Hippocampal formation (tissue), 2 donors: Measurements from ENCODE around the gene CCL22.
A peak's percentile ranks its signal among the peaks of the same experiment; 100 is the strongest.
"Not testable (repeated sequence)": the region's sequence is repeated elsewhere in the genome, so short reads cannot be mapped to it uniquely, and the experiment has no call there.

Experiments used
- DNase-seq, 2 donors: peaks; one replicate each; lab custom pipeline; 2025; lab: John Stamatoyannopoulos, UW

Gene CCL22

GRCh38 chr16:57347858-57348257 is 10.7 kb upstream of the CCL22 start:
- DNase-seq = no peak

- DNase-seq = no peak
Observed at GRCh38 chr16:57348327-57348726, 10.3 kb upstream of the CCL22 start.

DNA sequence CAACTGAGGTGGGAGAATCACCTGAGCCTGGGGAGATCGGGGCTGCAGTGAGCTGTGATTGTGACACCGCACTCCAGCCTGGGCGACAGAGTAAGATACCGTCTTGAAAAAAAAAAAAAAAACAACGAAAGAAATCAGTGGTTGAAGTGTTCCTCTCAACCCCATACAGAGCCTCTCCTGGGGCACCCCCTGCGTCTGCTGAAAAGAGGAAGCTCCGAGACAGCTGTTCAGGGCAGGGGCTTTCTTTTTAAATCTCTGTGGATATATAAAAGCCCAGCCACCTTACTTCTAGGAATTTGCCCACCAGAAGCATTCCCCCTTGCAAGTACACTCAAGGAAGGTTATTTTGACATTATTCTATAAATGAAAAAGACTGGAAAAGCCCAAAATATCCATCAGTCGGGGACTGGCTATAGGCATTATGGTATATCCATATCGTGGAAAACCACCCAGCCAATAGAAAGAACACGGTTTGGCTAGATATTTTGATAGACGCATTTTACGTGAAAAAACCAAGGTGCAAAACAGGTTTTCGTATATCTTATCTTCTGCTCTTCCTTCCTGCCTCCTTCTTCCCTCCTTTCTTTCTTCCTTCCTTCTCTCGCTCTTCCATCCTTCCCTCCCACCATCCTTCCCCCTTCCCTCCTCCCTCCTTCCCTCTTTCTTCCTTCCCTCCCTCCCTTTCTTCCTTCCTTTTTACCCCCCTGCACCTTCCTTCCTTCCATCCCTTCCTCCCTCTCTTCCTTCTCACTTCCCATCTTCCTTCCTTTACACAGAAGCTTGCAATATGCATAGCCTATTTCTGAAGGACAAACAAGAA is 9.2 kb upstream of the CCL22 start:
- no peak for DNase-seq

DNA sequence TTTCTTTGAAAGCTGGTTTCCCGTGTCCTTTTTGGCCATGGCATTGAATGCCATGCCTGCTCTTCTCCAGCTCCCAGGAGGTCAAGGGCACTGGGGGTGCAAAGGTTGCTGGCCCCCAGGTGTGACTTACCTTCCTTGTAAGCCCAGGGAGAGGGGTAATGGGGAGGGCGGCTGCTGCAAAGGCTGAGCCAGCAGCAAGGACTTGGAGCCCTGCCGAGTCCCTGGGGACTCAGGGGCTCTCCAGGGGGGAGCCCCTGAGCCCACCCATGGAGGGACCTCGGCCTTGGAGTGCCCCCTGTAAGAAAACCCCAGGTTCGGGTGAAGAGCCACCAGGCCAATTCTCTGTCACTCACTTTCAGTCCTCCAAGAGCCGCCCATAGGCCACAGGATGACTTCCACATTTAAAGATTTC is 5.9 kb upstream of the CCL22 start:
- DNase-seq = no peak

DNA sequence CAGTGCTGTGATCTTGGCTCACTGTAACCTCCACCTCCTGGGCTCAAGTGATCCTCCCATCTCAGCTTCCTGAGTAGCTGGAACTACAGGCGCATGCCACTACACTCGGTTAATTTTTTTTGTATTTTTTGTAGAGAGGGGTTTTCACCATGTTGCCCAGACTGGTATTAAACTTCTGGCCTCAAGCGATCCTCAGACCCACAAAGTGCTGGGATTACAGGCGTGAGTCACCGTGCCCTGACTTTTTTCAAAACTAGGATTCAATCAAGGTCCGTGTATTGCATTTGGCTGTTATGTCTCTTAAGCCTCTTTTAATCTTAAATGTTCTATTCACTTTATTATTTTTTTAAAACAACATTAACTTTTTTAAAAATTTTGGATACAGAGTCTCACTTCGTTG is 4.3 kb upstream of the CCL22 start:
- no peak for DNase-seq

DNA sequence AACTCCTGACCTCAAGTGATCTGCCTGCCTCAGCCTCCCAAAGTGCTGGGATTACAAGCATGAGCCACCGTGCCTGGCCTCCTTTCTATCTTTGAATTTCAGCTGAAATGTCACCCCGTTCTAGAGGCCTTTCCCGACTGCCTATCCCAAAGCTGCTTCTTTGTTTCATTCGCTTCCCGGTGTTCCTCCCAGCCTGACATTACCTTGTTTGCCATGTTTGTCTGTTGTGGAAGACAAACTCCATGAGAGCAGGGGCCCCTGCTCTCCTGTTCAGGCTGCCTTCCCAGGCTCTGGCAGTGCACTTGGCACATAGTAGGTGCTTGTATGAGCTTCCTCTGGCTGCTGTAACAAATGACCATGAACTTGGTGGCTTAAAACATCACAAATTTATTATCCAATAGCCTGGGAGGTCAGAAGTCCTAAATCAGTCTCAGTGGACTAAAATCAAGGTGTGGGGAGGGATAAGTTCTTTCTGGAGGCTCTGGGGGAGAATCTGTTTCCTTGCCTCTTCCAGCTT is 2.6 kb upstream of the CCL22 start:
- no peak for DNase-seq

GRCh38 chr16:57356547-57356946 is 2.0 kb upstream of the CCL22 start:
- no peak for DNase-seq

DNA sequence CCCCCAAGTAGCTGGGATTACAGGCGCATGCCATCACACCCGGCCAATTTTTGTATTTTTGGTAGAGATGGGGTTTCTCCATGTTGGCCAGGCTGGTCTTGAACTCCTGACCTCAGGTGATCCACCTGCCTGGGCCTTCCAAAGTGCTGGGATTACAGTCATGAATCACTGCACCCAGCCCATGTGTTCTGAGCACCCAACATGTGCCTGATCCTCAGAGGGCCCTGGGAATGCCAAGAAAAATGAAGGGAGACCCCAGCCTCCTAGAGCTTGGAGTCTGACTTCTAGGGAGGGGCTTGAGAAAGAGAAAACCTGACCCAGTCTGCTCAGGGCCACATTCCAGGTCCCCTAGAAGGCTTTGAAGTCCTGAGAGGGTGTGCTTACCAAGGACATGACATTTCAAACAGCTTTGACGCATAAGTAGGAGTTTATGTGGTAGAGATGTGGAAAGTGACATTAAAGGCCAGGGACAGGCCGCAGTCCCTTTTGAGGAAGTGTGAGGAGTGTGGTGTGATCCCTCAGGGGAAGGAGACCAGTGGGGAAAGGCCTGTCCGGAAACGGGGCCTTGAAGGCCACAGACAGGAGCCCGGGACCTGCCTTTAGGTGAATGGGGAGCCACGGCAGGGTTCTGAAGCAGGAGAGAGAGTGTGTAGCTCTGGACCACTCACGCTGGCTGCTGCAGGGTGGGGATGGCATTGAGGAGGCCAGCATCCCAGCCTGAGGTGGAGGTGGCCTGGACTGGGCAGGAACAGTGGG is 1.1 kb upstream of the CCL22 start:
- DNase-seq = no peak

DNA sequence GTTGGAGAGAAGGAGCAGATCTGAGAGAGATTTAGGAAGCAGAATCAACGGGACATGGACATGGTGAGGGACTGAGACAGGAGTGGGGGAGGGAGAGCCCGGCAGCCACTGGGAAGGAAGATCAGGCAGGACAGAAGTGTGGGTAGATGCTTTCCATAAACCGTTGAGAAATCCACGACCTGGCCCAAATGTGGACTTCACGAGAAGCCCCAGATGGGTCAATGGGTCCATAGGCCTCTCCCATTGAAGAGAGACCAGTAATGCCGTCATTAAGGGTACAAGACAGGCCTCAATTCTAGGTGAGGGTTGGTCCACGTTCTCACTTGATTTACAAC is 530 bp upstream of the CCL22 start:
- no peak for DNase-seq

DNA sequence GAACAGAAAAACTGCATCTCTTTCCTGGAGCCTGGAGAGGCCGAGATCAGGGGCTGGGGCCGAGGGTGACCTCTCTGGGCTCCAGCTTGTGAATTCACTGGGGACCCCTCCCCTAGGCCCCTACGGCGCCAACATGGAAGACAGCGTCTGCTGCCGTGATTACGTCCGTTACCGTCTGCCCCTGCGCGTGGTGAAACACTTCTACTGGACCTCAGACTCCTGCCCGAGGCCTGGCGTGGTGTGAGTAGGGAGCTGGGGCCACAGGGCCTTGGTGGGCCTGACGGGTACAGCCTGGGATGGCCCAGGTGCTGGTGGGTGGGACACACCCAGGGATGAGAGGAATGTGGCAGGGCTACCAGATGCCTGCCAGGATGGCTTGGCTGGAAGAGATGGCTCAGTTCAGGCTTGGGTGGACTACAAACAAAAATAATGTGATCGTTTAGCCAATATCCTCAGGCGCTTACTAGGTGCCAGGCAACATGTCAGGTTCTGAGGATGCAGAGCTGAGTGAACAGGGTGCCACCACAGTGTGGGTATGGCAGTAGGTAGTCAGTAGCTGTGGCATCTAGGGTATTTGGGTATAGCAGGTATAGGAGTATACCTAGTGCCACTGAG is 1.8 kb downstream of the CCL22 start:
- DNase-seq = no peak

- no peak for DNase-seq
Observed at GRCh38 chr16:57361404-57361803, 2.8 kb downstream of the CCL22 start.

- no peak for DNase-seq
Observed at GRCh38 chr16:57364143-57364542, 5.6 kb downstream of the CCL22 start.

DNA sequence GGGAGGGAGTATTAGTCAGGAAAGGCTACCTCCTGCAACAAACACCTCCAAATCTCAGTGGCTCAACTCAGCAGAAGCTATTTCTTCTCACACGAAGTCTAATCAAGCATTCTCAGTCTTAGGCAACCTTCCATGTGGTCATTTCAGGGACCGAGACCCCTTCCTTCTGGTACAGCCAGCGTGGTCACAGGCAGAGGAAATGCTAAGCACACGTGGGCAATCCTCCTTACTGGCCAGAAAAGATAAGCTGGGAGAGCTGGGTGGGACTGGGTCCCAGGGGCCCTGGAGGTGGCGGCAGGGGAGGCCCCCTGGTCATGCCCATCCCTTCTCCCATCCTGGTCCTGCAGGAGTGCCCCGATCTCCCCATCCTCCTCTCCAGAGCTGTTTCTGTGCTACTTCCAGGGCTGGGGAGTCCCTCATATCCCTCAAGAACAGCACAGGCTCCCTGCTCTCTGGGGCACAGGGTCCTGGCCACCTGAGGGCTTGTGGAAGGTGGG is 8.0 kb downstream of the CCL22 start:
- DNase-seq = no peak

DNA sequence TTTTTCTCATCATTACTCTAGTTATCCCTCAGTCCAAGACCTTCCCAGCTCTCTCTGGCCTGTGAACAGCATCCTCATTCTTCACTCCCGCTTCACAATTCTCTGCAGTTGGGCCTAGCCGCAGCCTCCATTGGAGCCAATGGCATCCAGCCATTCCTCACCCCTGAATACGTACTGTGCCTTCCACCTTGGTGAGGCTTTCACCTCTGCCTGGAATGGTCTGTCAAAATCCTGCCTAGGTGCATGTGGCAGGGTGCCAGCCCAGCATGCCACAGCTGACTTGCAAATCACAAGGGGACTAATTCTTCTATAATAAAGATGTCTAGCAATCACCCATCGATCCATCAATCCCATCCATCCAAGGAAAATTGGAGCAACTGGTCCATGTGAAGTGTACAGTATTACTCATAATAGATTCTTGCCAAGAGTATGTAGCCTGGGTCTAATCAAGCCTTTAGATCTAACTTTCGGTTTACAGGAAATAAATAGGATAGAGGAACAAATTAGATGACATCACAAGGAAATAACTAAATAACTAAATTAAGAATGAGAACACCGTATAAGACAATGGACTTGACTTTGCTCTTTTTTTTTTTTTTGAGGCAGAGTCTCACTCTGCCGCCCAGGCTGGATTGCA is 8.7 kb downstream of the CCL22 start:
- no peak for DNase-seq

DNA sequence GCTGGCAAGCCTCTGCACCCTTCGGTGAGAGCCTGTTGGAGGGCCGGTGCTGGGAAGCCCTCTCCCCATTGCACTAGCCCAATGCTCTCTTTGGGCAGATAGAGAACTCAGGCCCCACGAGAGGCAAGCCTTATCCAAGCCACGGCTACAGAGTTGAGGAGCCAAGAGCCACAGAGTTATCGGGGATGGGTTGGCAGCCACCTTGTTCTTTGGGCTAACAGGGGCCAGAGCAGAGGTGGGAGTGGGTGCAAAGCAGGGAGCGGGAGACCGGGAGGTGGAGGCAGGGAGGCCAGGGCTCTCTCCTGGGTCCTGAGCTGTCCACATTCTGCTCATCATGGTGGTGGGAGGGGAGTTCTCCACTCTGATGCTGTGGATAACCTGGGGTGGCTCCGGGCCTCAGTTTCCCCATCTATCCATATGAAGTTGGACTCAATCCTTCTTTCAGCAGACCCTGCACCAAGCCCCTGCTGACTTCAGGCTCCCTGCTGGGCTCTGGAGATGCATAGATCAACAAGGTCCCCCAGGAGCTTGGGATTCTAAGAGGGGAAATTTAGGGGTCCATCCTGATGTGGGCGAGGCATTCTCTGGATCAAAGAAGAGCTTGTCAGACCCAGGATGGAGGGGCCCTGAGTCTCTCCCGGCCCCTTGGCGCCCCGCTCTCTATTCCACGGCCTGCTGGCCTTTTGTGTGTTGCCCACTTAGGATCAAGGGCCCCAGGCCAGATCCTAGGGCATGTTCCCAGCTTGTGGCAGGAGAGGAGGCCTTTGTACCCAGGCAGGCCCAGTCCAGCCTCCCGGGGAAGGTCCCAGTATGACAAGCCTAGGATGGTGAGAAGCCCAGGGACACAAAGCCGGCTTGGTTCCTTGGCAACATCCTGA is 13.2 kb downstream of the CCL22 start:
- no peak for DNase-seq

DNA sequence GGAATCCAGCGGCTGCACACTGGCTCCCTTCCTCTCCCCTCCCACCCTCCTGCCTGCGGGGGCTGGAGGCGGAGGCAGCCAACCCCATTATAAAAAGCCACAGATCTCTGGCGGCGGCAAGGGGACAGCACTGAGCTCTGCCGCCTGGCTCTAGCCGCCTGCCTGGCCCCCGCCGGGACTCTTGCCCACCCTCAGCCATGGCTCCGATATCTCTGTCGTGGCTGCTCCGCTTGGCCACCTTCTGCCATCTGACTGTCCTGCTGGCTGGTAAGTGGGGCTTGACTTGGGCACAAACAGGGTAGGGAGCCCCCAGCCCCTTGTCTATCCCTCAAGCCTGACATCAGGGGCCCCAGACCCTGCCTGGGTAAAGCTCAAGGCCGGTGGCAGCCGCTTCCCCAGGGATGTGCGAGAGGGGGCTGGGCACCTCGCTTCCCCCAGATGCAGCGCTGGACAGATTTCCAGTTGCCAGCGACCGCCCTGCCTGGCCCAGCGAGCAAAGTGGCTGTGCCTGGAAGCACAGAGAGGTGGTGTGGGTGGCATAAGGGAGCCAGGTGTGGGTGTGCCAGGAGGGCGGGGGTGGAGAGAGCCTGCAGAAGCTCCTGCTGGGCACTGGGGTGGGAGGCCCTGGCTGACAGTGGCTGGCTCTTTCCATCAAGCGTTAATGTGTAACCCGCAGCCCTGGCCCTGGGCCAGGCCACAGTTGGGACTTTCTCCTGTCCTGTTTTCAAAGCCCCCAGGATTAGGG is 14.0 kb downstream of the CCL22 start, which contains the start of gene CX3CL1:
Gene CX3CL1 (plus strand): TSS at position 119 of the 745 bp plus-strand sequence. CDS start 79 bp downstream, at position 198.
- peak; percentile 64 to 74 for DNase-seq

DNA sequence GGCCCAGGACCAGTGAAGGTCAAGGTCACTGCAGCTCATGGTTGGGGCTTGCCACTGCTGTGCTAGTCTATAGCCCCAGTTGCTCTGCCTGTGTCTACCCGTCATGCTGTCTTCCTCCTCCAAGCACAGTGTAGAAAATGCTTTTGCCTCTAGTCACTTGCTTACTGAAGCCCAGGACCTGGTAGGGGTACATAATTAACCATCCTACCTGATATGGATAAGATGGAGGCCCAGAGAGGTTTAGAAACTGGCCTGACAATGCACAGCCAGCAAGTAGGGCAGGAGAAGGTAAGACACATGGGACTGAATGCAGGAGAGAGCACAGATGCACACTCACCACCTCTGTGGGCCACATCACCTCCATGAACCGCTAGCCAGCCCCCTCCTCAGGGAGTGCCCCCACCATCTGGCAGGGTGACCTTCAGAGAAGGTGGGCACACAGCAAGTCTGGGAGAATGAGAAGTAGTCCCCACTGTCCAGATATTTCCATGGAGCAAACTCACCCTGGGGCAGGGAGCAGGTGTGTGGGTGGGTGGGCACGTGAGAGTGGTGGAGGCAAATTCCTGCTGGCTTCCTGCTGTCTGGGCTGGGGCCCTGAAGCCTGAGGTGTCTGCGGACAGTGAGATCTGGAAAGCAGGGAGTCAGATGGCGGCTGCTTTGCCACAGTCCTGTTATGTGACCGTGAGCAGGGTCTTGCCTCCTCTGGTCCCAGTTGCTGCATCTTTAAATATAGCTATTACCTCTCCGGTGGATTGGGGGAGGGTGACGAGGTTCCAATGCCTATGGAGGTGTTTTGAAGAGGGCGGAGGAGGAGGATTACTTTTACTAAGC is 14.7 kb downstream of the CCL22 start:
- no peak for DNase-seq

DNA sequence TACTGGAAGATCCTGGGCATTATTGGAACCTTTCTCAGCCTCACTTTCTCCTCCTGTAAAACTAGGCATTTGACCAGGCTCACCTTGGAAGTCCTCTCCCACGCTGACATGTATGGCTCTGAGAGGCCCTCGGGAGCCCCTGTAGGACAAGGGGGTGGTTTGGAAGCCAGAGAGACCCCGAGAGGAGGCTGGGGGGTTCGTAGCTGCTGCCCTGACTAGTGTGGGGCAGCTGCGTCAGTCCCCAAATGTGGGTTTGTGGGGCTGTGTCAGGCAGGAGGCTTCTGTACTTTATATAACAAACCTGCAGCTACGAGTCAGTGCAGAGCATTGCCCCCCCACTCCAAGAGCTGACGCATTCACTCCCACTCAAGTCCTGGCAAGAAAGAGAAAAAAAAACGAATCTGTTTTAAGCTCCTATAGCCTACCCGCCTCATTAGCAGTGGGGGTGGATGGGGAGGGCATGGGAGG is 15.5 kb downstream of the CCL22 start:
- DNase-seq = peak in 1 of 2 donors; percentile 40

DNA sequence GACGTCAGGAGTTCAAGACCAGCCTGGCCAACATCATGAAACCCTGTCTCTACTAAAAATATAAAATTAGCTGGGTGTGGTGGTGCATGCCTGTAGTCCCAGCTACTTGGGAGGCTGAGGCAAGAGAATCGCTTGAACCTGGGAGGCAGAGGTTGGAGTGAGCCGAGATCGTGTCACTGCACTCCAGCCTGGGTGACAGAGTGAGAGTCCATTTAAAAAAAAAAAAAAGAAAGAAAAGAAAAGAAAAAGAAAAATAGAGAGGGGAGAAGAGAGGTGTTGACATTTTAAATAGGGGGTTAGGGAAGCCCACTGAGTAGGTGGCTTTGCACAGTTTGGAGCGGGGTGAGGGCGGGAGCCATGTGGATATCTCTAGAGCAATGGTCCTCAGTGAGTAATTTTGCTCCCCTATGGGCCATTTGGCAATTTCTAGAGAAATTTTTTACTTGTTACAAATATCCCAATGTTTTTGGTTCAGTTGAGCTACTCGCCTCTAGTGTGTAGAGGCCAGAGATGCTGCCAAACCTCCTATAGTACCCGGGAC is 16.4 kb downstream of the CCL22 start:
- DNase-seq = not testable (repeated sequence)
